Mesodermal cell (in vitro differentiated cells): ENCODE measurements around the gene SRGAP2B.
"Not testable (repeated sequence)": the region's sequence is repeated elsewhere in the genome, so short reads cannot be mapped to it uniquely, and the experiment has no call there.

ENCODE experiments used
- H3K27ac ChIP-seq: 2 replicates; pipeline ENCODE4 v1.7.0; 2013; ENCODE audit warnings: mild to moderate bottlenecking, low read depth, low read length, moderate library complexity; ENCODE audit not compliant: severe bottlenecking
- H3K36me3 ChIP-seq: 2 replicates; pipeline ENCODE4 v1.7.1; 2013; ENCODE audit warnings: mild to moderate bottlenecking, low read length, moderate library complexity; ENCODE audit not compliant: control insufficient read depth, insufficient read depth
- H3K4me1 ChIP-seq: one replicate; pipeline ENCODE4 v1.7.1; 2013; ENCODE audit warnings: mild to moderate bottlenecking, low read length; ENCODE audit not compliant: insufficient read depth, control insufficient read depth, poor library complexity, severe bottlenecking
- H3K4me3 ChIP-seq: 2 replicates; pipeline ENCODE4 v1.7.0; 2013; ENCODE audit warnings: low read length, control low read depth, mild to moderate bottlenecking; ENCODE audit not compliant: insufficient read depth, poor library complexity, severe bottlenecking; ENCODE audit errors: extremely low read depth
- H3K9me3 ChIP-seq: 2 replicates; pipeline ENCODE4 v1.7.1; 2013; ENCODE audit warnings: mild to moderate bottlenecking, low read length, moderate library complexity; ENCODE audit not compliant: control insufficient read depth
- WGBS, 2 experiments: methylation state at CpG; one replicate each; pipeline ENCODE4 v1.1.5; 2013; ENCODE audit warnings: missing lambda C conversion rate in 2 of 2; ENCODE audit not compliant: insufficient coverage in 2 of 2; 5-methylcytosine and 5-hydroxymethylcytosine counted together

The SRGAP2B gene

GRCh38 chr1:145009928-145010327, 85.2 kb downstream of the SRGAP2B start:
- not testable (repeated sequence) for H3K9me3 ChIP-seq, H3K36me3 ChIP-seq, H3K4me1 ChIP-seq, H3K4me3 ChIP-seq, H3K27ac ChIP-seq
- no CpG with 5 or more reads among the region's 3 CpGs for WGBS, 2 experiments

GRCh38 chr1:145008388-145008787, 86.7 kb downstream of the SRGAP2B start:
- not testable (repeated sequence) for H3K4me3 ChIP-seq, H3K27ac ChIP-seq, H3K36me3 ChIP-seq, H3K4me1 ChIP-seq, H3K9me3 ChIP-seq
- WGBS, 2 experiments: no CpG with 5 or more reads among the region's 4 CpGs

- WGBS, 2 experiments: no CpG with 5 or more reads among the region's 3 CpGs
- H3K36me3 ChIP-seq, H3K4me3 ChIP-seq, H3K9me3 ChIP-seq, H3K4me1 ChIP-seq, H3K27ac ChIP-seq: not testable (repeated sequence)
These were observed 90.0 kb downstream of the SRGAP2B start for GRCh38 chr1:145005142-145005541.

GRCh38 chr1:145001381-145001780, 93.7 kb downstream of the SRGAP2B start:
- not testable (repeated sequence) for H3K9me3 ChIP-seq, H3K4me3 ChIP-seq, H3K27ac ChIP-seq, H3K36me3 ChIP-seq
- WGBS, 2 experiments: no CpG with 5 or more reads among the region's 3 CpGs
- H3K4me1 ChIP-seq: peaks cover 12% of the 10 kb centered on the region

- H3K4me3 ChIP-seq, H3K27ac ChIP-seq, H3K36me3 ChIP-seq, H3K9me3 ChIP-seq: not testable (repeated sequence)
- WGBS, 2 experiments: no CpG with 5 or more reads among the region's 4 CpGs
- H3K4me1 ChIP-seq: peaks cover 12% of the 10 kb centered on the region
These were observed 94.3 kb downstream of the SRGAP2B start for GRCh38 chr1:145000743-145001326.

GRCh38 chr1:145000074-145000742, 94.9 kb downstream of the SRGAP2B start:
- not testable (repeated sequence) for H3K9me3 ChIP-seq, H3K36me3 ChIP-seq, H3K27ac ChIP-seq, H3K4me3 ChIP-seq
- peaks cover 12% of the 10 kb centered on the region for H3K4me1 ChIP-seq
- no CpG with 5 or more reads among the region's 5 CpGs for WGBS, 2 experiments

GRCh38 chr1:144998981-144999273, 96.2 kb downstream of the SRGAP2B start:
- H3K9me3 ChIP-seq, H3K4me3 ChIP-seq, H3K27ac ChIP-seq, H3K36me3 ChIP-seq: not testable (repeated sequence)
- peaks cover 12% of the 10 kb centered on the region for H3K4me1 ChIP-seq
- no CpG with 5 or more reads among the region's 2 CpGs for WGBS, 2 experiments

- H3K36me3 ChIP-seq: not testable (repeated sequence)
- 100% methylated on average over 1 of the region's 5 CpGs; no CpG with 5 or more reads in 1 of the 2 experiments for WGBS, 2 experiments
These were observed 96.8 kb downstream of the SRGAP2B start for GRCh38 chr1:144998134-144998980.

GRCh38 chr1:144995833-144996410, 99.2 kb downstream of the SRGAP2B start:
- not testable (repeated sequence) for H3K9me3 ChIP-seq, H3K4me1 ChIP-seq, H3K27ac ChIP-seq, H3K36me3 ChIP-seq, H3K4me3 ChIP-seq

More at GRCh38 chr1:144998134-144998980, 96.8 kb downstream of the SRGAP2B start:
- peaks cover 12% of the 10 kb centered on the region for H3K4me1 ChIP-seq
- H3K9me3 ChIP-seq, H3K4me3 ChIP-seq: not testable (repeated sequence)
- H3K27ac ChIP-seq: peak overlapping the region; percentile 41

GRCh38 chr1:144992915-144993314, 102.2 kb downstream of the SRGAP2B start:
- no CpG with 5 or more reads among the region's 1 CpG for WGBS, 2 experiments

GRCh38 chr1:144990611-144991010, 104.5 kb downstream of the SRGAP2B start:
- H3K4me1 ChIP-seq, H3K36me3 ChIP-seq, H3K9me3 ChIP-seq, H3K4me3 ChIP-seq, H3K27ac ChIP-seq: not testable (repeated sequence)
- WGBS, 2 experiments: no CpG with 5 or more reads among the region's 29 CpGs

More at GRCh38 chr1:144992915-144993314, 102.2 kb downstream of the SRGAP2B start:
- not testable (repeated sequence) for H3K9me3 ChIP-seq, H3K4me3 ChIP-seq, H3K36me3 ChIP-seq, H3K27ac ChIP-seq, H3K4me1 ChIP-seq
